Adipocyte (in vitro differentiated cells): ENCODE results near the gene CYP4B1.
A peak's percentile ranks its signal among the peaks of the same experiment; 100 is the strongest.
"Not testable (repeated sequence)": the region's sequence is repeated elsewhere in the genome, so short reads cannot be mapped to it uniquely, and the experiment has no call there.

Source experiments
- DNase-seq: peaks from one replicate; pipeline ENCODE4 v3.0.0-alpha.2; 2015; ENCODE audit warnings: low read depth
- H3K27me3 ChIP-seq: replicated peaks from 2 replicates; pipeline ENCODE4 v1.7.0; 2013; ENCODE audit warnings: mild to moderate bottlenecking, low read length, moderate library complexity; ENCODE audit not compliant: control insufficient read depth, insufficient read depth
- H3K36me3 ChIP-seq: 2 replicates; pipeline ENCODE4 v1.7.0; 2013; ENCODE audit warnings: low read length, mild to moderate bottlenecking, moderate library complexity; ENCODE audit not compliant: control insufficient read depth, insufficient read depth, severe bottlenecking
- H3K4me1 ChIP-seq: 2 replicates; pipeline ENCODE4 v1.7.0; 2013; ENCODE audit warnings: mild to moderate bottlenecking, low read length, moderate library complexity; ENCODE audit not compliant: control insufficient read depth, insufficient read depth
- H3K4me3 ChIP-seq: 2 replicates; pipeline ENCODE4 v1.7.0; 2013; ENCODE audit warnings: mild to moderate bottlenecking, low read length, moderate library complexity
- H3K9ac ChIP-seq: 2 replicates; pipeline ENCODE4 v1.7.0; 2013; ENCODE audit warnings: mild to moderate bottlenecking, low read length, moderate library complexity
- H3K9me3 ChIP-seq: 2 replicates; pipeline ENCODE4 v1.7.0; 2013; ENCODE audit warnings: mild to moderate bottlenecking, low read length, moderate library complexity; ENCODE audit not compliant: control insufficient read depth

Gene CYP4B1

GRCh38 chr1:46798810-46799209 is at the start of gene CYP4B1:
TSS of gene CYP4B1 (plus strand) at chr1:46799046. CDS start at chr1:46799082, 36 bp downstream.
- H3K27me3 ChIP-seq, result peaks cover 5% of the 10 kb centered on the region
- peak within 1 kb of the TSS; percentile 10 for H3K9ac ChIP-seq
- no peak for DNase-seq
- H3K36me3 ChIP-seq, result no peaks in the 10 kb centered on the region
- peak within 1 kb of the TSS; percentile 5 for H3K4me3 ChIP-seq
- H3K9me3 ChIP-seq, result no peaks in the 10 kb centered on the region
- peaks cover 9% of the 10 kb centered on the region for H3K4me1 ChIP-seq

- Histone ChIP-seq H3K4me3 (peak overlapping the region; percentile 48), H3K27me3 (peaks cover 11% of the 10 kb centered on the region), H3K36me3 (no peaks in the 10 kb centered on the region), H3K9me3 (no peaks in the 10 kb centered on the region), H3K4me1 (peaks cover 43% of the 10 kb centered on the region), H3K9ac (peak overlapping the region; percentile 70)
- no peak for DNase-seq
Measured at GRCh38 chr1:46749404-46749803, 49.4 kb upstream of the CYP4B1 start.

GRCh38 chr1:46749921-46750404 is 48.9 kb upstream of the CYP4B1 start:
- peak; percentile 29 for DNase-seq
- H3K9ac ChIP-seq, result peak overlapping the region; percentile 70
- peak overlapping the region; percentile 48 for H3K4me3 ChIP-seq
- H3K4me1 ChIP-seq, result peaks cover 43% of the 10 kb centered on the region
- H3K27me3 ChIP-seq, result peaks cover 11% of the 10 kb centered on the region
- no peaks in the 10 kb centered on the region for H3K36me3 ChIP-seq
- H3K9me3 ChIP-seq, result no peaks in the 10 kb centered on the region

GRCh38 chr1:46753985-46754384 is 44.9 kb upstream of the CYP4B1 start:
- Histone ChIP-seq H3K36me3 (no peaks in the 10 kb centered on the region), H3K9ac (no peak overlapping the region), H3K9me3 (no peaks in the 10 kb centered on the region), H3K27me3 (peaks cover 3% of the 10 kb centered on the region), H3K4me3 (no peak overlapping the region), H3K4me1 (peaks cover 40% of the 10 kb centered on the region)
- no peak for DNase-seq

- not testable (repeated sequence) for H3K36me3 ChIP-seq, H3K27me3 ChIP-seq, H3K9me3 ChIP-seq, DNase-seq, H3K4me3 ChIP-seq, H3K9ac ChIP-seq
- peaks cover 33% of the 10 kb centered on the region for H3K4me1 ChIP-seq
Measured at GRCh38 chr1:46754707-46755106, 44.1 kb upstream of the CYP4B1 start.

GRCh38 chr1:46755121-46755520 is 43.7 kb upstream of the CYP4B1 start:
- Histone ChIP-seq H3K9me3 (no peaks in the 10 kb centered on the region), H3K36me3 (no peaks in the 10 kb centered on the region), H3K4me3 (no peak overlapping the region), H3K4me1 (peaks cover 29% of the 10 kb centered on the region), H3K9ac (no peak overlapping the region), H3K27me3 (peaks cover 3% of the 10 kb centered on the region)
- DNase-seq, result no peak

GRCh38 chr1:46757247-46757955 is 41.4 kb upstream of the CYP4B1 start:
- no peak overlapping the region for H3K9ac ChIP-seq
- H3K4me1 ChIP-seq, result peaks cover 20% of the 10 kb centered on the region
- H3K27me3 ChIP-seq, result peaks cover 7% of the 10 kb centered on the region
- no peak overlapping the region for H3K4me3 ChIP-seq
- peak; percentile 1 for DNase-seq
- peaks cover under 1% of the 10 kb centered on the region for H3K9me3 ChIP-seq
- H3K36me3 ChIP-seq, result no peaks in the 10 kb centered on the region

- Histone ChIP-seq H3K9me3 (peaks cover 6% of the 10 kb centered on the region), H3K4me1 (peaks cover 15% of the 10 kb centered on the region), H3K36me3 (no peaks in the 10 kb centered on the region), H3K9ac (no peak overlapping the region), H3K27me3 (peaks cover 7% of the 10 kb centered on the region), H3K4me3 (no peak overlapping the region)
- no peak for DNase-seq
Measured at GRCh38 chr1:46757956-46758528, 40.8 kb upstream of the CYP4B1 start.

- peaks cover 6% of the 10 kb centered on the region for H3K9me3 ChIP-seq
- DNase-seq, result no peak
- H3K4me1 ChIP-seq, result peaks cover 10% of the 10 kb centered on the region
- H3K4me3 ChIP-seq, result no peak overlapping the region
- H3K9ac ChIP-seq, result no peak overlapping the region
- no peaks in the 10 kb centered on the region for H3K36me3 ChIP-seq
- peaks cover 12% of the 10 kb centered on the region for H3K27me3 ChIP-seq
Measured at GRCh38 chr1:46760558-46761166, 38.2 kb upstream of the CYP4B1 start.

GRCh38 chr1:46761740-46762139 is 37.1 kb upstream of the CYP4B1 start:
- Histone ChIP-seq H3K36me3 (no peaks in the 10 kb centered on the region), H3K27me3 (peaks cover 12% of the 10 kb centered on the region), H3K4me3 (no peak overlapping the region), H3K9me3 (peaks cover 6% of the 10 kb centered on the region), H3K4me1 (peaks cover 10% of the 10 kb centered on the region), H3K9ac (no peak overlapping the region)
- DNase-seq, result no peak

GRCh38 chr1:46764402-46764801 is 34.4 kb upstream of the CYP4B1 start:
- Histone ChIP-seq H3K27me3 (peaks cover 10% of the 10 kb centered on the region), H3K9ac (no peak overlapping the region), H3K4me1 (peaks cover 4% of the 10 kb centered on the region), H3K4me3 (no peak overlapping the region), H3K36me3 (no peaks in the 10 kb centered on the region), H3K9me3 (peaks cover 12% of the 10 kb centered on the region)
- no peak for DNase-seq
